Measurements from ENCODE around the gene FAM229A.

- TF ChIP-seq, protein P1, sequence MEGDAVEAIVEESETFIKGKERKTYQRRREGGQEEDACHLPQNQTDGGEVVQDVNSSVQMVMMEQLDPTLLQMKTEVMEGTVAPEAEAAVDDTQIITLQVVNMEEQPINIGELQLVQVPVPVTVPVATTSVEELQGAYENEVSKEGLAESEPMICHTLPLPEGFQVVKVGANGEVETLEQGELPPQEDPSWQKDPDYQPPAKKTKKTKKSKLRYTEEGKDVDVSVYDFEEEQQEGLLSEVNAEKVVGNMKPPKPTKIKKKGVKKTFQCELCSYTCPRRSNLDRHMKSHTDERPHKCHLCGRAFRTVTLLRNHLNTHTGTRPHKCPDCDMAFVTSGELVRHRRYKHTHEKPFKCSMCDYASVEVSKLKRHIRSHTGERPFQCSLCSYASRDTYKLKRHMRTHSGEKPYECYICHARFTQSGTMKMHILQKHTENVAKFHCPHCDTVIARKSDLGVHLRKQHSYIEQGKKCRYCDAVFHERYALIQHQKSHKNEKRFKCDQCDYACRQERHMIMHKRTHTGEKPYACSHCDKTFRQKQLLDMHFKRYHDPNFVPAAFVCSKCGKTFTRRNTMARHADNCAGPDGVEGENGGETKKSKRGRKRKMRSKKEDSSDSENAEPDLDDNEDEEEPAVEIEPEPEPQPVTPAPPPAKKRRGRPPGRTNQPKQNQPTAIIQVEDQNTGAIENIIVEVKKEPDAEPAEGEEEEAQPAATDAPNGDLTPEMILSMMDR (IDR thresholded peaks at IDR 0.05) = no peak
- TF ChIP-seq POLR2A (IDR thresholded peaks at IDR 0.05) = no peak
Measured at GRCh38 chr1:32353886-32354570, 8.3 kb downstream of the FAM229A start.
